ENCODE measurements around the gene PDE9A.

The PDE9A gene

GRCh38 chr21:42687796-42688195 lies 34.4 kb downstream of the PDE9A start:
- DNase-seq (ENCODE audit: low read depth in 2 of 2) = no peak

GRCh38 chr21:42688226-42688840 lies 34.9 kb downstream of the PDE9A start:
- DNase-seq (ENCODE audit: low read depth in 2 of 2) = no peak

- DNase-seq (ENCODE audit: low read depth in 2 of 2) = no peak
Observed at GRCh38 chr21:42688841-42689371, 35.5 kb downstream of the PDE9A start.

- no peak for DNase-seq (ENCODE audit: low read depth in 2 of 2)
Observed at GRCh38 chr21:42690586-42690985, 37.2 kb downstream of the PDE9A start.

- no peak for DNase-seq (ENCODE audit: low read depth in 2 of 2)
Observed at GRCh38 chr21:42691901-42692559, 38.6 kb downstream of the PDE9A start.

GRCh38 chr21:42692688-42693087 lies 39.3 kb downstream of the PDE9A start:
- DNase-seq (ENCODE audit: low read depth in 2 of 2) = no peak

GRCh38 chr21:42694751-42695696 lies 41.6 kb downstream of the PDE9A start:
- DNase-seq (ENCODE audit: low read depth in 2 of 2) = no peak

GRCh38 chr21:42695697-42696380 lies 42.4 kb downstream of the PDE9A start:
- no peak for DNase-seq (ENCODE audit: low read depth in 2 of 2)

GRCh38 chr21:42696501-42697040 lies 43.1 kb downstream of the PDE9A start:
- no peak for DNase-seq (ENCODE audit: low read depth in 2 of 2)

- DNase-seq (ENCODE audit: low read depth in 2 of 2) = no peak
Observed at GRCh38 chr21:42698733-42699132, 45.3 kb downstream of the PDE9A start.

- DNase-seq (ENCODE audit: low read depth in 2 of 2) = no peak
Observed at GRCh38 chr21:42699196-42699595, 45.8 kb downstream of the PDE9A start.

GRCh38 chr21:42701706-42702456 lies 48.5 kb downstream of the PDE9A start:
- DNase-seq (ENCODE audit: low read depth in 2 of 2) = no peak

GRCh38 chr21:42702720-42703119 lies 49.3 kb downstream of the PDE9A start:
- no peak for DNase-seq (ENCODE audit: low read depth in 2 of 2)

GRCh38 chr21:42703136-42703908 lies 49.9 kb downstream of the PDE9A start:
- DNase-seq (ENCODE audit: low read depth in 2 of 2) = no peak

GRCh38 chr21:42703965-42704364 lies 50.5 kb downstream of the PDE9A start:
- no peak for DNase-seq (ENCODE audit: low read depth in 2 of 2)

GRCh38 chr21:42704861-42705260 lies 51.4 kb downstream of the PDE9A start:
- DNase-seq (ENCODE audit: low read depth in 2 of 2) = no peak

- DNase-seq (ENCODE audit: low read depth in 2 of 2) = no peak
Observed at GRCh38 chr21:42705346-42705745, 51.9 kb downstream of the PDE9A start.

- DNase-seq (ENCODE audit: low read depth in 2 of 2) = no peak
Observed at GRCh38 chr21:42705746-42706374, 52.4 kb downstream of the PDE9A start.

GRCh38 chr21:42706765-42707164 lies 53.3 kb downstream of the PDE9A start:
- DNase-seq (ENCODE audit: low read depth in 2 of 2) = no peak
